ENCODE data around the gene EEFSEC. TPM values are rescaled to one million over a fixed set of nuclear protein-coding genes. Genes with fewer than 3 reads are reported as not detected.

EEFSEC gene
- total and polyA plus RNA-seq, 5 donors from 2014 or later = 16.9 to 21.9 (median 18.5) TPM

- Mint-ChIP-seq H3K4me3 (no peak overlapping the region), H3K27me3 (no peaks in the 10 kb centered on the region), H3K4me1 (peaks cover 0 to 4% (median 1%) of the 10 kb centered on the region in 4 donors), H3K36me3 (no peaks in the 10 kb centered on the region), H3K9me3 (no peaks in the 10 kb centered on the region), H3K27ac (peak overlapping the region in 1 of 3 donors; percentile 2)
- Histone ChIP-seq H3K27ac (ENCODE audit: insufficient read depth, low read length, poor library complexity, severe bottlenecking) (no peak overlapping the region), H3K36me3 (ENCODE audit: control insufficient read depth, insufficient read depth, low read length) (no peaks in the 10 kb centered on the region), H3K4me3 (ENCODE audit: low read depth, low read length) (no peak overlapping the region), H3K27me3 (ENCODE audit: control insufficient read depth, insufficient read depth, low read length) (no peaks in the 10 kb centered on the region), H3K4me1 (ENCODE audit: control insufficient read depth, insufficient read depth, low read length, poor library complexity, severe bottlenecking) (no peaks in the 10 kb centered on the region), H3K9me3 (ENCODE audit: control insufficient read depth in 2 of 2, low read length in 2 of 2) (no peaks in the 10 kb centered on the region)
- ATAC-seq (ENCODE audit: low read depth in 2 of 2) (no peak), DNase-seq (no peak)
Observed at GRCh38 chr3:128410669-128411573, 257.6 kb downstream of the EEFSEC start.

GRCh38 chr3:128411574-128412064 lies 258.3 kb downstream of the EEFSEC start:
- Mint-ChIP-seq H3K36me3 (no peaks in the 10 kb centered on the region), H3K9me3 (no peaks in the 10 kb centered on the region), H3K27ac (peak overlapping the region in 1 of 3 donors; percentile 38), H3K27me3 (no peaks in the 10 kb centered on the region), H3K4me3 (no peak overlapping the region), H3K4me1 (peaks cover 0 to 4% (median 1%) of the 10 kb centered on the region in 4 donors)
- H3K4me1 ChIP-seq (ENCODE audit: control insufficient read depth, insufficient read depth, low read length, poor library complexity, severe bottlenecking) = no peaks in the 10 kb centered on the region
- no peak overlapping the region for H3K27ac ChIP-seq (ENCODE audit: insufficient read depth, low read length, poor library complexity, severe bottlenecking)
- no peaks in the 10 kb centered on the region for H3K9me3 ChIP-seq (ENCODE audit: control insufficient read depth in 2 of 2, low read length in 2 of 2)
- no peak overlapping the region for H3K4me3 ChIP-seq (ENCODE audit: low read depth, low read length)
- H3K36me3 ChIP-seq (ENCODE audit: control insufficient read depth, insufficient read depth, low read length) = no peaks in the 10 kb centered on the region
- DNase-seq (no peak), ATAC-seq (ENCODE audit: low read depth in 2 of 2) (no peak)
- no peaks in the 10 kb centered on the region for H3K27me3 ChIP-seq (ENCODE audit: control insufficient read depth, insufficient read depth, low read length)

DNA sequence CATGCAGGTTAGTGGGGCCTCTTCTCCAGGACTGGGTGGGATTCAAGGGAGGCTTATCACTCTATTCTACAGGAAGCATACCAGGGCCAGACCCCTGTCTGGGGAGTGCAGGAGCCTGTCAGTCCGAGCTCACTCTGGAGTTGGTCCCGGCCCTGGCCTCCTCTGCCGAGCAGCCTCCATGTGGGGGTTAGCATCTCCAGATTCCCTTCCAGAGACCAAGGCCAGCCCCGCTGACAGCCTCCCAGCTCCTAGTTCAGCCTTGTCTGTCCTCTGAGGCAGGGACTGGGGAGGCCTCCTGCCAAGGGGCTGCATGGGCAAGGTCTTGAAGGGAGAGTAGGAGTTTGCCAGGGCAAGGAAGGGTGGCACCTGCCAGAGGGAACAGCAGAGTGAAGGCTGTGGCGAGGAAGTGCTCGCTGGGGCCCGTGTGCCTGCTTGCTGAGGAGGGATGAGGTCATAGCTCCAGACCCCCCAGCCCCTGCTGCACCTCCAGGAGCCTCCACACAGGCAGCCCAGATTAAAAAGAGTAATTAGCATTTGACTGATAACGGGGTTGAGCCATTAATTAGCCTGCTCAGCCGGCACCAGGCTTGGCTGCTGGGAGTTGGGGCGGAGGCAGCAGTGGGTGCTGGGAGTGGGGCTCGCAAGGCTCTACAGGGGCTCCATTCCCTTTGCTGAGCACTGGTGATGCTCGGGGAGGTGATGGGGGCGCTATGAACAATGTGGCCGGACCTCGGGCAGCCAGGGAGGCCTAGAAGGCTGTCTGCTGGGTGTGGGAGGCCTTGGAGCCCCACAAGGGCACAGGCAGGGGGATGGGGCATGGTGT lies 259.1 kb downstream of the EEFSEC start:
- ATAC-seq (ENCODE audit: low read depth in 2 of 2) (no peak), DNase-seq (no peak)
- Mint-ChIP-seq H3K4me3 (peak overlapping the region in 1 of 4 donors; percentile 21), H3K27ac (peak overlapping the region in 2 of 3 donors; percentile 17 to 38), H3K4me1 (peaks cover 0 to 4% (median 0%) of the 10 kb centered on the region in 4 donors), H3K36me3 (no peaks in the 10 kb centered on the region), H3K27me3 (no peaks in the 10 kb centered on the region), H3K9me3 (no peaks in the 10 kb centered on the region)
- no peaks in the 10 kb centered on the region for H3K4me1 ChIP-seq (ENCODE audit: control insufficient read depth, insufficient read depth, low read length, poor library complexity, severe bottlenecking)
- no peaks in the 10 kb centered on the region for H3K27me3 ChIP-seq (ENCODE audit: control insufficient read depth, insufficient read depth, low read length)
- H3K27ac ChIP-seq (ENCODE audit: insufficient read depth, low read length, poor library complexity, severe bottlenecking) = no peak overlapping the region
- H3K36me3 ChIP-seq (ENCODE audit: control insufficient read depth, insufficient read depth, low read length) = no peaks in the 10 kb centered on the region
- no peak overlapping the region for H3K4me3 ChIP-seq (ENCODE audit: low read depth, low read length)
- no peaks in the 10 kb centered on the region for H3K9me3 ChIP-seq (ENCODE audit: control insufficient read depth in 2 of 2, low read length in 2 of 2)

- ATAC-seq (ENCODE audit: low read depth in 2 of 2) (no peak), DNase-seq (no peak)
- Histone ChIP-seq H3K4me3 (ENCODE audit: low read depth, low read length) (no peak overlapping the region), H3K27ac (ENCODE audit: insufficient read depth, low read length, poor library complexity, severe bottlenecking) (no peak overlapping the region), H3K27me3 (ENCODE audit: control insufficient read depth, insufficient read depth, low read length) (no peaks in the 10 kb centered on the region), H3K4me1 (ENCODE audit: control insufficient read depth, insufficient read depth, low read length, poor library complexity, severe bottlenecking) (no peaks in the 10 kb centered on the region), H3K36me3 (ENCODE audit: control insufficient read depth, insufficient read depth, low read length) (no peaks in the 10 kb centered on the region), H3K9me3 (ENCODE audit: control insufficient read depth in 2 of 2, low read length in 2 of 2) (no peaks in the 10 kb centered on the region)
- H3K27ac Mint-ChIP-seq = no peak overlapping the region
- H3K27me3 Mint-ChIP-seq = no peaks in the 10 kb centered on the region
- H3K4me3 Mint-ChIP-seq = no peak overlapping the region
- no peaks in the 10 kb centered on the region for H3K9me3 Mint-ChIP-seq
- no peaks in the 10 kb centered on the region for H3K36me3 Mint-ChIP-seq
- peaks cover 0 to 4% (median 0%) of the 10 kb centered on the region in 4 donors for H3K4me1 Mint-ChIP-seq
Observed at GRCh38 chr3:128413003-128413370, 259.7 kb downstream of the EEFSEC start.

GRCh38 chr3:128413413-128414205 lies 260.3 kb downstream of the EEFSEC start:
- Mint-ChIP-seq H3K9me3 (no peaks in the 10 kb centered on the region), H3K4me1 (peaks cover 0 to 4% (median 0%) of the 10 kb centered on the region in 4 donors)

GRCh38 chr3:128415200-128415772 lies 262.0 kb downstream of the EEFSEC start:
- H3K36me3 ChIP-seq (ENCODE audit: control insufficient read depth, insufficient read depth, low read length) = no peaks in the 10 kb centered on the region
- DNase-seq (no peak), ATAC-seq (ENCODE audit: low read depth in 2 of 2) (no peak)
- H3K4me1 ChIP-seq (ENCODE audit: control insufficient read depth, insufficient read depth, low read length, poor library complexity, severe bottlenecking) = no peaks in the 10 kb centered on the region
- Mint-ChIP-seq H3K27me3 (no peaks in the 10 kb centered on the region), H3K4me3 (no peak overlapping the region), H3K36me3 (no peaks in the 10 kb centered on the region), H3K27ac (no peak overlapping the region), H3K9me3 (no peaks in the 10 kb centered on the region), H3K4me1 (peaks cover 0 to 4% (median under 1%) of the 10 kb centered on the region in 4 donors)
- H3K27me3 ChIP-seq (ENCODE audit: control insufficient read depth, insufficient read depth, low read length) = no peaks in the 10 kb centered on the region
- H3K27ac ChIP-seq (ENCODE audit: insufficient read depth, low read length, poor library complexity, severe bottlenecking) = no peak overlapping the region
- H3K4me3 ChIP-seq (ENCODE audit: low read depth, low read length) = no peak overlapping the region
- H3K9me3 ChIP-seq (ENCODE audit: control insufficient read depth in 2 of 2, low read length in 2 of 2) = no peaks in the 10 kb centered on the region

More at GRCh38 chr3:128413413-128414205, 260.3 kb downstream of the EEFSEC start:
- no peak overlapping the region for H3K27ac Mint-ChIP-seq
- no peak overlapping the region for H3K4me3 ChIP-seq (ENCODE audit: low read depth, low read length)
- H3K4me1 ChIP-seq (ENCODE audit: control insufficient read depth, insufficient read depth, low read length, poor library complexity, severe bottlenecking) = no peaks in the 10 kb centered on the region
- H3K27ac ChIP-seq (ENCODE audit: insufficient read depth, low read length, poor library complexity, severe bottlenecking) = no peak overlapping the region
- H3K9me3 ChIP-seq (ENCODE audit: control insufficient read depth in 2 of 2, low read length in 2 of 2) = no peaks in the 10 kb centered on the region
- no peaks in the 10 kb centered on the region for H3K27me3 Mint-ChIP-seq
- H3K4me3 Mint-ChIP-seq = no peak overlapping the region
- DNase-seq (no peak), ATAC-seq (ENCODE audit: low read depth in 2 of 2) (peak in 1 of 2 donors; percentile 8)
- H3K36me3 ChIP-seq (ENCODE audit: control insufficient read depth, insufficient read depth, low read length) = no peaks in the 10 kb centered on the region
- no peaks in the 10 kb centered on the region for H3K27me3 ChIP-seq (ENCODE audit: control insufficient read depth, insufficient read depth, low read length)
- H3K36me3 Mint-ChIP-seq = no peaks in the 10 kb centered on the region
